Astrocyte (in vitro differentiated cells and primary cell): ENCODE data around the gene CEP350. TPM values are rescaled to one million over a fixed set of nuclear protein-coding genes. Genes with fewer than 3 reads are reported as not detected.

ENCODE experiments used
- DNase-seq: peaks from one replicate; pipeline ENCODE4 v3.0.0-alpha.2; 2010; ENCODE audit warnings: low read depth
- FAIRE-seq: peaks from 2 replicates; lab custom pipeline; 2011; peaks lifted over from hg19 to GRCh38; lab: Jason Lieb, UNC
- H2AFZ ChIP-seq: 2 replicates; pipeline ENCODE4 v1.6.0; 2012; ENCODE audit warnings: low read depth, low read length, inconsistent platforms
- H3K27ac ChIP-seq: 2 replicates; pipeline ENCODE4 v1.5.1; 2011; ENCODE audit warnings: low read depth, low read length, inconsistent platforms
- H3K27me3 ChIP-seq: 2 replicates; pipeline ENCODE4 v1.6.0; 2011; ENCODE audit warnings: low read length, inconsistent platforms; ENCODE audit not compliant: insufficient read depth
- H3K36me3 ChIP-seq: 2 replicates; pipeline ENCODE4 v1.5.1; 2011; ENCODE audit warnings: low read length, inconsistent platforms; ENCODE audit not compliant: insufficient read depth
- H3K4me1 ChIP-seq: 2 replicates; pipeline ENCODE4 v1.5.1; 2011; ENCODE audit warnings: low read length, inconsistent platforms; ENCODE audit not compliant: insufficient read depth
- H3K4me2 ChIP-seq: 2 replicates; pipeline ENCODE4 v1.6.0; 2012; ENCODE audit warnings: low read length, inconsistent platforms
- H3K4me3 ChIP-seq: 2 replicates; pipeline ENCODE4 v1.5.1; 2011; ENCODE audit warnings: low read depth, mild to moderate bottlenecking, low read length, inconsistent platforms; ENCODE audit not compliant: insufficient read depth
- H3K79me2 ChIP-seq: 2 replicates; pipeline ENCODE4 v1.6.0; 2012; ENCODE audit warnings: mild to moderate bottlenecking, low read length, inconsistent platforms; ENCODE audit not compliant: insufficient read depth
- H3K9ac ChIP-seq: 2 replicates; pipeline ENCODE4 v1.6.0; 2012; ENCODE audit warnings: mild to moderate bottlenecking, low read length, inconsistent platforms
- H3K9me3 ChIP-seq: 2 replicates; pipeline ENCODE4 v1.5.1; 2012; ENCODE audit warnings: low read depth, mild to moderate bottlenecking, low read length, inconsistent platforms; ENCODE audit not compliant: insufficient read depth
- H4K20me1 ChIP-seq: 2 replicates; pipeline ENCODE4 v1.6.0; 2012; ENCODE audit warnings: low read length, inconsistent platforms; ENCODE audit not compliant: insufficient read depth
- H3K27ac Mint-ChIP-seq: one replicate; pipeline ENCODE4 v1.8.0; 2021; ENCODE audit warnings: mild to moderate bottlenecking, mixed read lengths; ENCODE audit not compliant: unreplicated experiment
- H3K27me3 Mint-ChIP-seq: one replicate; pipeline ENCODE4 v1.8.0; 2021; ENCODE audit warnings: low read depth, mixed read lengths; ENCODE audit not compliant: unreplicated experiment
- H3K36me3 Mint-ChIP-seq: one replicate; pipeline ENCODE4 v1.8.0; 2021; ENCODE audit warnings: low read depth, mixed read lengths; ENCODE audit not compliant: unreplicated experiment
- H3K4me1 Mint-ChIP-seq: one replicate; pipeline ENCODE4 v1.8.0; 2021; ENCODE audit warnings: low read depth, mixed read lengths; ENCODE audit not compliant: unreplicated experiment
- H3K4me3 Mint-ChIP-seq: one replicate; pipeline ENCODE4 v1.8.0; 2021; ENCODE audit warnings: mild to moderate bottlenecking, moderate library complexity, mixed read lengths; ENCODE audit not compliant: unreplicated experiment
- H3K9me3 Mint-ChIP-seq: one replicate; pipeline ENCODE4 v1.8.0; 2021; ENCODE audit warnings: mild to moderate bottlenecking, mixed read lengths; ENCODE audit not compliant: unreplicated experiment
- EZH2 ChIP-seq: IDR thresholded peaks from 2 replicates; pipeline ENCODE4 v1.6.1; 2012; ENCODE audit warnings: mild to moderate bottlenecking, low read length, inconsistent platforms; ENCODE audit not compliant: insufficient read depth
- total RNA-seq: library from RNA; stranded (reverse); gene quantifications from 2 replicates; pipeline ENCODE4 v1.2.1, GENCODE V29; 2021
- TF ChIP-seq, protein P1 (sequence below): IDR thresholded peaks from 2 replicates; pipeline ENCODE4 v1.5.1; 2011; ENCODE audit warnings: low read depth, mild to moderate bottlenecking, inconsistent platforms, low read length, moderate library complexity; ENCODE audit not compliant: insufficient read depth

The CEP350 gene
- total RNA-seq, 1 donor from 2014 or later, result 29.2 TPM

DNA sequence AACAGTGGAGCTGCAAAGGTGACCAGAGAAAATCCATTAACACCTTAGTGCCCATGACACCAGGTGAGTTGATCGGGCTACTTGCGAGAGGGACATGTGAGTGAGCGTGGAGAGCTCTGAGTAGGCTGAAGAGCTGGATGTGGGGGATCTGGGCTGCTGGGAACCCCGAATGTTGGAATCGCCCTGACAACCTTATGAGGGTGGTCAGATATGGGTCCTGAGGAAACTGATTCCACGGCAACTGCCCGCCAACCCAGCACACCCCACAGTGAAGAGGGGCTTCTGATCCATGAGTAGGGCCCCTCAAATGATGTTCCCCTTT is 199.4 kb downstream of the CEP350 start:
- peak overlapping the region; percentile 93 for H3K4me2 ChIP-seq
- peak overlapping the region; percentile 81 for H3K4me3 ChIP-seq
- TF ChIP-seq EZH2, result no peak
- TF ChIP-seq, protein P1, sequence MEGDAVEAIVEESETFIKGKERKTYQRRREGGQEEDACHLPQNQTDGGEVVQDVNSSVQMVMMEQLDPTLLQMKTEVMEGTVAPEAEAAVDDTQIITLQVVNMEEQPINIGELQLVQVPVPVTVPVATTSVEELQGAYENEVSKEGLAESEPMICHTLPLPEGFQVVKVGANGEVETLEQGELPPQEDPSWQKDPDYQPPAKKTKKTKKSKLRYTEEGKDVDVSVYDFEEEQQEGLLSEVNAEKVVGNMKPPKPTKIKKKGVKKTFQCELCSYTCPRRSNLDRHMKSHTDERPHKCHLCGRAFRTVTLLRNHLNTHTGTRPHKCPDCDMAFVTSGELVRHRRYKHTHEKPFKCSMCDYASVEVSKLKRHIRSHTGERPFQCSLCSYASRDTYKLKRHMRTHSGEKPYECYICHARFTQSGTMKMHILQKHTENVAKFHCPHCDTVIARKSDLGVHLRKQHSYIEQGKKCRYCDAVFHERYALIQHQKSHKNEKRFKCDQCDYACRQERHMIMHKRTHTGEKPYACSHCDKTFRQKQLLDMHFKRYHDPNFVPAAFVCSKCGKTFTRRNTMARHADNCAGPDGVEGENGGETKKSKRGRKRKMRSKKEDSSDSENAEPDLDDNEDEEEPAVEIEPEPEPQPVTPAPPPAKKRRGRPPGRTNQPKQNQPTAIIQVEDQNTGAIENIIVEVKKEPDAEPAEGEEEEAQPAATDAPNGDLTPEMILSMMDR, result no peak
- H3K9ac ChIP-seq, result peak overlapping the region; percentile 87
- H3K79me2 ChIP-seq, result peaks cover 38% of the 10 kb centered on the region
- peaks cover 45% of the 10 kb centered on the region for H3K4me1 ChIP-seq
- H3K4me3 Mint-ChIP-seq, result peak overlapping the region; percentile 90
- H4K20me1 ChIP-seq, result peaks cover 36% of the 10 kb centered on the region
- H3K36me3 Mint-ChIP-seq, result peaks cover 2% of the 10 kb centered on the region
- peak overlapping the region; percentile 84 for H3K27ac ChIP-seq
- FAIRE-seq (no peak), DNase-seq (no peak)
- H3K27ac Mint-ChIP-seq, result no peak overlapping the region
- no peaks in the 10 kb centered on the region for H3K36me3 ChIP-seq
- H3K4me1 Mint-ChIP-seq, result peaks cover 27% of the 10 kb centered on the region
- H3K27me3 ChIP-seq, result no peaks in the 10 kb centered on the region
- peaks cover 6% of the 10 kb centered on the region for H3K27me3 Mint-ChIP-seq
- H2AFZ ChIP-seq, result peak overlapping the region; percentile 87
- no peaks in the 10 kb centered on the region for H3K9me3 Mint-ChIP-seq
- no peaks in the 10 kb centered on the region for H3K9me3 ChIP-seq

GRCh38 chr1:180154325-180155181 is 199.9 kb downstream of the CEP350 start, which contains the start of gene QSOX1:
QSOX1 (plus strand) TSS chr1:180154869; CDS start chr1:180154908, 39 bp downstream.
- H3K27me3 Mint-ChIP-seq, result peaks cover 6% of the 10 kb centered on the region
- peak within 1 kb of the TSS; percentile 87 for H2AFZ ChIP-seq
- no peaks in the 10 kb centered on the region for H3K9me3 Mint-ChIP-seq
- H3K4me3 Mint-ChIP-seq, result peak within 1 kb of the TSS; percentile 91
- DNase-seq (peak; percentile 68), FAIRE-seq (no peak)
- H3K9me3 ChIP-seq, result no peaks in the 10 kb centered on the region
- peak within 1 kb of the TSS; percentile 94 for H3K9ac ChIP-seq
- no peak for TF ChIP-seq EZH2
- TF ChIP-seq, protein P1, result no peak
- peak within 1 kb of the TSS; percentile 87 for H3K4me3 ChIP-seq
- H3K79me2 ChIP-seq, result peaks cover 44% of the 10 kb centered on the region
- no peaks in the 10 kb centered on the region for H3K27me3 ChIP-seq
- peaks cover 45% of the 10 kb centered on the region for H3K4me1 ChIP-seq
- H3K27ac ChIP-seq, result peak within 1 kb of the TSS; percentile 84
- H3K4me2 ChIP-seq, result peak within 1 kb of the TSS; percentile 98
- peak within 1 kb of the TSS; percentile 78 for H3K27ac Mint-ChIP-seq
- H3K36me3 ChIP-seq, result no peaks in the 10 kb centered on the region
- peaks cover 27% of the 10 kb centered on the region for H3K4me1 Mint-ChIP-seq
- peaks cover 2% of the 10 kb centered on the region for H3K36me3 Mint-ChIP-seq
- H4K20me1 ChIP-seq, result peaks cover 42% of the 10 kb centered on the region
